Upper lobe of left lung (tissue), 4 donors: ENCODE data around the gene RABL6.
"Not testable (repeated sequence)": the region's sequence is repeated elsewhere in the genome, so short reads cannot be mapped to it uniquely, and the experiment has no call there.

Source experiments
- CTCF ChIP-seq, 6 experiments: fragments of 450-650 bp in 4 of 6; fragments of 200-600 bp in 2 of 6; sonication (generic) in 2 of 6; IDR thresholded peaks; one replicate each; pipeline ENCODE4 v1.5.1; 2016 to 2019; ENCODE audit warnings: antibody characterized with exemption in 6 of 6
- EP300 ChIP-seq, 4 donors: sonication (generic); formaldehyde crosslinking; IDR thresholded peaks; one replicate each; pipeline ENCODE4 v1.5.1; 2017; ENCODE audit warnings: antibody characterized with exemption in 4 of 4, control low read depth in 2 of 4
- POLR2A ChIP-seq, 4 donors: fragments of 450-650 bp; IDR thresholded peaks; one replicate each; pipeline ENCODE4 v1.5.1; 2016 to 2017; ENCODE audit warnings: antibody characterized with exemption in 4 of 4, mild to moderate bottlenecking in 2 of 4
- POLR2AphosphoS5 ChIP-seq, 2 donors: sonication (generic); formaldehyde crosslinking; IDR thresholded peaks; one replicate each; pipeline ENCODE4 v1.5.1; 2017; ENCODE audit warnings: antibody characterized with exemption in 2 of 2

- not testable (repeated sequence) for TF ChIP-seq CTCF, POLR2A, EP300, POLR2AphosphoS5 (IDR thresholded peaks at IDR 0.05)
Measured at GRCh38 chr9:136866898-136867421, 59.2 kb downstream of the RABL6 start.
